ENCODE data around the gene FARS2. TPM values are rescaled to one million over a fixed set of nuclear protein-coding genes. Genes with fewer than 3 reads are reported as not detected.
"Not testable (repeated sequence)": the region's sequence is repeated elsewhere in the genome, so short reads cannot be mapped to it uniquely, and the experiment has no call there.

FARS2 gene
- polyA plus RNA-seq, 1 donor: 18.7 TPM

DNA sequence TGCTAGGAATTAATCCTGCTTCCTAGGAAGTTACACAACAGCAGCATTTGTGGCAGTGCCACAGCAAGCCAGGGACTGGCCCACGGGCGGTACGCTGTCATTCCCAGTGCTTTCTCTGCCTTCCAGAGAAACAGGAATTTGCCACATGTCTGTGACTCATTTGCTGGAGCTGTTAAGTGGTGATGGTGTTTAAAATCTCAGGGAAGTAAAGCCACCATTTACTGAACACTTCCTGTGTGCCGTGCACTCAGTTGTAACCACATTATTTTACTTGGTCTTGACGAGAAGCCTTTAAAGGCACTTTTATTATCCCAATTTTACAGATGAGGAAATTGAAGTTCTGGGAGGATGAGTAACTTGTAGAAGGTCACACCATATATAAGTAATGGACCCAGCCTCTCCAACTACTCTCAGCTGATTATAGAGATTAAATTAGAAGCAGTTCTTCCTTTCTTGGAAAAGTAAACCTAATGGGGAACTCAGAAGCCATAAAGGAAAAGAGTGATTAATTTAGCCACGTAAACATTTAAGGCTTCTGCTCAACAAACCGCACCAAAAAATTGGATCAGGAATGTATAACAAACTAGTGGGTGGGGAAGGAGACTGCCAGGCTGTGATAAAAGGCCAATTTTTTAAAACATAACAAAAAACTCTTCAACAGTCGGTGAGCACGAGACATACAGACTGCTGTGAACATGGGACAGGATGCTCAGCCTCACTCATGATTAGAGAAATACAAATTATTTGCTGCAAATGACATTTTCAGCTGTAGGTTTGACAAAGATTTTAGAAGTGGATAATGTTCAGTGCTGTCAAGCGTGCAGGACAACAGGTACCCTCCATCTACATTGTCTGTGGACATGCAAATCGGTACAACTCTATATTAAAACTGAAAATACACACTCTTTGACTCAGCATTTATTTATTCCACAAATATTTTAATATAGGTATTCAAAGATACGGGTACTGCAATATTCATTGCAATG, 434.2 kb downstream of the FARS2 start:
- DNase-seq: no peak

DNA sequence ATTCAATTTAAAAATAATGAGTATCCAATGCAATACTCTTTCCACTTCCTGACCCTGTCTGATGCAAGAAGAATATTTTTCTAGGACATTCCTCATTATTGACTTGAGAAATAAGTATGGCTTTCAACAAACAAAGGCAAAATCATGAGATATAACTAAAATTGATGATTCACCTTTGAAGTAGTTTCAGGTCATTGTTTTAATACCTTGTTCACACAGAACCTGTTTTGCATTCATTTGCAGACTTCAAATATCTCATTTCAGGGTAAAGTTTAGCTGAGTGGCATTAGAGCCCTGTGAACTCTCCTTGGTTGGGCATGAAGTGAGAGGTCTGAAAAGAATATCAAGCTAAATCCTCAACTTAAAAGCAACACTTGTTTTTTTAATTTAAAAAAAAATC, 436.2 kb downstream of the FARS2 start:
- no peak for DNase-seq

DNA sequence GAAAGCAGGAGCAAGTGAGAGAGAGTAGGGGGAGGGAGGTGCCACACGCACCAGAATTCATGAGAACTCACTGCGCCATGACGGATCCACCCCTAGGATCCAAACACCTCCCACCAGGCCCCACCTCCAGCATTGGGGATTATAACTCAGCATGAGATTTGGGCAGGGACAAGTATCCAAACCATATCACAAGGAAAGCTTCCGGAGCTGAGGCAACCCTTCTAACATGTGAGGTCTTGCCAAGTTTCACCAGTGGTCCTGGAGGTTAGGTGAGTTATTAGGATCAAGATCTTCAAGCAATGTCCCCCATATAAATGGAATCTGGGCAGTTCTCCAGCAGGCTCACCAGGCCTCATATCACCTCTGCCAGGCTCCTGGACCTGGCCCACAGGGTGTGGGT, 437.0 kb downstream of the FARS2 start:
- DNase-seq: no peak

DNA sequence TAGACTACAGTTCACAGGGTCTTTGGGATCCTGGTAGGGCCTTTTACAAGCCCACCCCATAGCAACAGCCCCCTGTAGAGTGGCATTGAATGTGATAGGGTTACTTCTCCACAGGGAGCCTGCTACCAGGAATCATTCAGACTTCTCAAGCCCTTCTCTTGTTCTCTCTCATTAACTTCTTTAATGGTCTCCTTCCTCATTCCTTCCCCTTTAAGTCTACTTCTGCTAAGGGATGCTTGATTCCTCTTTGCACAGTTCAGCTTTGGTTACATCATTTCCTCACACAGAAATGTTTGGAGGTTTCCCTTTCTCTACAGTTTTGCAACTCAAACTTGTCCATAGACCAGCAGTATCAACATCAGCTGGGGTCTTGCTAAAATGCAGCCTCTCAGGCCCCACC, 437.8 kb downstream of the FARS2 start:
- DNase-seq: not testable (repeated sequence)

DNA sequence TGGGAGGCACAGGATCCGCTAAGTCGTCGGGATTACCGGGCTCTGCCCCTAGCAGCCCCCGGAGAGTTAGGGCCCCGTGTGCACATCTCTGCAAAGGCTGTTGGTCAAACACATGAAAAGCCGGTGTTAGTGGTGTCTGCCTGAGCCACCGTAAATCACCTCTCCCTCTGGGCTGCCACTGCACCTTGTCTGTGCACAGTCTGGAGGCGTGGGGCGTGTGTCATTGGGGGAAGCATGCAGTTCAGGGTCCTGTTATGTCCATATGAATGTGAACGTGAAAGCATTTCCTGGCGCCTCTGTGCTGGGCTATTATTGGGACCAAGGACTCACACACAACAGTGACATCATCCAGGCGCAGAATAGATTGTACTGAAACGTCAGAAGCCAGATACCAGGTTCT, 439.9 kb downstream of the FARS2 start:
- DNase-seq: no peak

DNA sequence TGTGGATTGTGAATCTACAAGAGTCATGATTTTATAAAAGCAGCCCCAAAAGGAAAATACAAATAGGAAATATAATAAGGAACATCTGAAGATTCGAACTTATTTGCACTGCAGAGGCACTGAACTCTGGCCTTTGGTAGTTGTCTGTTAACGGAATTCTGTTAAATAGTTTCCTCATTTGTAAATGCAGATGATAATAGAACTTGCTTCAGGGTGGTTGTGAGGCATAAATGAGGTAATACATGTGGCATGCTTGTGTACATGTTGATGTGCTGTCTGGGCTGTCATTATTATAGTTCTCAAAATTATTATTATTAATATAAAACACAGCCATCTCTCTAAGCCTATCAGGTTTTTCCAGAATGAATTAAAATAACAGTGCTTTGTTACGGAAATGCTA, 443.4 kb downstream of the FARS2 start:
- no peak for DNase-seq

DNA sequence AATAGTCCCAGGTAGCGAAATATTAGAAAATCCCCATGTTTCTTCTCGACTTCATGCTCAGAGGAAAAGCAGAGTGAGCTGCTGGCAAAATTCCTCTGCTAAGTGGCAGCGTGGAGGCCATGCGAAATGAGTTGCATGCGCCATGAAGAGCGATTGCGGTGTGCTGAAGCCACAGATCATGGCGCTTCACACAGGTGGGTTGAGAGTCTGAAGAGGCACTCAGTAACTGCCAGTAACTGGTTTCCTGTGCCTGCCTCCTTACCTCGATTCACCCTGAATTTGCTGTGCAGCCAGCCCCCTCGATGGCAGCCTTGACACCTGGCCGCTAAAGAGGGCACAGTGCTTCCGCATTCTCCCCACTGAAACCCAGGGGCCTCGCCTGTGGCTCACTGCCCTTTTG, 443.9 kb downstream of the FARS2 start:
- DNase-seq: no peak

DNA sequence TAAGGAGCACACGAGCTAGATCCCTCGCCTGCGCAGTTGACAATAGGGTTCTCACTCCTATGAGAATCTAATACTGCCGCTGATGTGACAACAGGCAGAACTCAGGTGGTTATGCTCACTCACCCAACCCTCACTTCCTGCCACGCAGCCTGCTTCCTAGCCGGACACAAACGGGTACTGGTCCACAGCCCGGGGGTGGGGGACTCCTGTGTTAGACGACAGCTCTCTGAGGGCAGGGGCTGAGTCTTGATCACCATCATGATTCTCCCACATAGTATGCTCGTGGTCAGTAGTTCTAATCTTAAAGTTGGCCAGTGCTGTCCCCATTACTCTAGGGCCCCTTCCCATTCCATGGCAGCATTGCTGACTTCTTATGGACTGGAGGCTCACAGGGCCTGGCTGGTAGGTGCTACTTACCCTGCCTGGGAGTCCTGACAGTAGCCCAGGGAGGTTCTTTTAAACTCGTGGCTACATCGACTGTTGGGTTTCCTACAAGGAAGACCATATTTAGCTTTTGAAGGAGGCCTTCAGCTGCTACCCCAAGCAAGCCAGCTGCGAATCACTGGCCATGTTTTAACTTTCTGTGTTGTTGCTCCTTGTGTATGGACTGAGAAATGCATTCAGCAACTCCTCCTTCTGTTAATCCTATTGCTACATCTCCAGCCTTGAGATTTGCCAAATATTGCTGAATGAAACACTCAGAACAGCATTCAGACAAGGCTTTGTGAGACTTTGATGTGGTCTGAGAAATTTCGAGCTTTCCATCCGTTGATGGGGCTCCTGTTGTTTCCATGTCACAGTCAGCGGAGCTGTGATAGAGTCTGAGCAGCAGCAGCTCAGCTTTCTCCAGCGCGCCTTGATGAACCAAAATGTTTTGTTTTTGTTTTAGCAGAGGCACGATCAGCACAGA, 445.1 kb downstream of the FARS2 start:
- no peak for DNase-seq

DNA sequence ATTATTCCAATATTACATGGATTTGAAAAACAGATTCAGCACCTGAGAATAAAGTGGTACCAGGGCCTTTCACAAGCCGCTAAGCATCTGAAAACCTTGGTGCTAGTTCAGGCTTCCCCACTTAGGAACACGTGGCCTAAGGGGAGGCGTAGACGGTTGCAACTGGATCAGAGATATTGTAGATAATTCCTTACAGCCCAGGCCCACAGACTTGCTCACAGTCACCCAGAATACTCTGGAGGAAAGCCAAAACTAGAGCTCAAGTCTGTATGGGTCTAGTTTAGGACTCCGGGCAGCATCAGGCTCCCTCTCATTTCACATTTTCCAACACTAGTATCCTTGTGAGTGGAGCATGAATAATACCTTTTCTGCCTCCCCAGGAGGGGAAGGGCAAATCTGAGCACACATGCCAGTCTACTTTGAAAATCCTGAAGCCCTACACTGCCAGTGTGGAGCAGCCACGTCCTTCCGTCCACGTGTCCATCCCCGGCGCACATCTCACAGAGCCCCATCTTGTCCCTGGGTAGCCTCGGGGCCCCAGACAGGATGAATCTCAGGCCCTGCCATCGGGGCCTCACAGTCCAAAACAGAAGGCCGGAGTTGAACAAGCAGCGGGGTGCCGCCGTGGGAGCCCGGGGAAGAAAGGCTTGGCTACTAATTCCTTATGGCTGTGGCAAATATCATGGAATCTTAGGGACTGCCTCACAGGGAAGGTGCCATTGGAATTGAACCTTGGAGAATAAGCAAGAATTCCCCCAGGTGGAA, 446.1 kb downstream of the FARS2 start:
- DNase-seq: no peak

DNA sequence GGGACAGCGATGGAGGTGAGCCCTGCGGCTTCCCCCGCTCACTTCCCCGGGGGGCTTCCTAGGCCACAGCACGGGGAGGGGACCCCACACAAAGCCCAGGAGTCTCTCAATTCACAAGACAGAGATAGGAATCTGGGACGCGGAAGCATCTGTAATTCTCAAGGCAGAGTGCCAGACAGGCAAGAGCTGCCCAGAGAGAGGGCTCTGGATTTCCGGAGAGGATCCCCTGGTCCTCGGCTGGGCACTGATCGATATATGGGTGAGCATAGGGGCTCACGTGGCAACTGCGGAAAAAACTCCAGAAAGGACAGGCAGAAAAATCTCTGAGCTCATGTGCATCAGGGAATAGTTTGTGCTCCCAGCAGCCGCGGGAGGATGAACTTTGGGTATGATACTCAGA, 449.2 kb downstream of the FARS2 start:
- no peak for DNase-seq

DNA sequence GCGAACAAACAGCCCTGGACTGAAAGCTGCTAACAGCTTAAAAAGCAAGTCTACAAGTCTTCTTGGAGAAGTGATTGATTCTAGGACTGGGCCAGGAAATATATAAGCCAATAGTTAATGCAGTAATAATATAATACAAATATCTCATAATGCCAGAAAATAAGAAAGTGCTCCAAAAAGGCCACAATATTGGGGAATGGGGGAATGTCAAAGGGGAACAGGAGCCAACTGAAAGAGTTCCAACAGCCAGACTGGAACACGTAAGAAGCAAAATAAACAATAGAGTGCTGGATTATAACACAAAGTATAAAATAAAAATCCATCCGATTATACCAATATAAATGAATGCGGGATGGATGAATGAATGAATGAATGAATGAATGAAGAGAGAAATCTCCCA, 449.6 kb downstream of the FARS2 start:
- no peak for DNase-seq

DNA sequence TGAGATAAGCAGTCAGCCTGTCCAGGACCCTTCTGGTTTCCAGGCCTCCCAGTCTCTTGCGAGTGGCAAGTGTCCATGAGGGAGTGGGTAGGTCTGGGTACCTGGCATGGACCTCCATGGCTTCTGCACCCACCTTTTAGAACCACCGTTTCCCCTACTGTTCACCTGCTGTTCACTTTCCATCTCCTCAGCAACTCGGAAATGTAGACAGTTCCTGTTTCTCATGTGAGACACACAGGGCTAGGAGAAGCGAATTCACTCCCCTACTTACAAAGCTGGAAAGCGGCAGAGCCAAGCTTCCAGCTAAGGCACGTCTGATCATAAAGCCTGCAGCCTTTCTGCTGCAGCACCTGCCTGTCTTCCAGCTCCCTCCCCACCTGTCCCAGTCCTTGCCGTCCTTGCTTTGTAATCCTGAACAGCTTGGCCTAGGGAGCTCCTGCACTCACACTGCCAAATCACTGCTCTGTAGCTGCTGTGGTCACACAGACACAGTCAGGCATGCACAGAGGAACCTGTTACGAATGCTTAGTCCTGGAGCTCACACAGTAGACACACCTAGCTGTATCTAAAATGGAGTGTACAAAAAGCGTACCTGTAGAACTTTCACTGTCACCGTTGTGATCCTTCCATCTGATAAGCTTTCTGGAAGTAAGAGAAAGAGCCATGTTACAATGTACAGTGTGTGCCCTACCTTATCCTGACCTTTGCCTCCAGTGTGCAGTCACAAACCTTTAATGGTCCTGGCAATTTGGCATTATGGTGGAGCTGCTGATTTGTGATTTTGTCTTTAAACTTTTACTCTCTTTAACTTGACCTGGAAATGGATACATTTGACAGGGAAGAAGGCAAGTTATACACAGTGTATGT, 451.3 kb downstream of the FARS2 start:
- no peak for DNase-seq

DNA sequence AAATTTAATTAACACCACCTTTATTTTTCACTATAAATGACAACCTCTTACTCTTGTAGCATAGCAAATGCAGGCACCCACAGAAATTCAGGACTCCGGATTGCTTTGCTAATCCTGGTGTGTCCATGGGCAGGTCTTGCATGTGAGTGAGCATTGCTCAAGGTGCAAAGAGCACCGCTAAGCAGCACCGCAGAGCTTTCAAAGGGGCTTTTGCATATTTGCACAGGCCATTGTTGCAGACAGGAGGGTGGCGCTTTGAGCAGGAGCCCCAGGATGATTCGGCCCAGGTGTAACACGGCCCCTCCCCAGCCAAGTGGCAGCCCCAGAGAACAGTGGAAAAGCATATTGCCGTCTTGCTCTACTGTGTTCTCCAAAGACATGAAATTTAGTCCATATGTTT, 452.2 kb downstream of the FARS2 start:
- no peak for DNase-seq

DNA sequence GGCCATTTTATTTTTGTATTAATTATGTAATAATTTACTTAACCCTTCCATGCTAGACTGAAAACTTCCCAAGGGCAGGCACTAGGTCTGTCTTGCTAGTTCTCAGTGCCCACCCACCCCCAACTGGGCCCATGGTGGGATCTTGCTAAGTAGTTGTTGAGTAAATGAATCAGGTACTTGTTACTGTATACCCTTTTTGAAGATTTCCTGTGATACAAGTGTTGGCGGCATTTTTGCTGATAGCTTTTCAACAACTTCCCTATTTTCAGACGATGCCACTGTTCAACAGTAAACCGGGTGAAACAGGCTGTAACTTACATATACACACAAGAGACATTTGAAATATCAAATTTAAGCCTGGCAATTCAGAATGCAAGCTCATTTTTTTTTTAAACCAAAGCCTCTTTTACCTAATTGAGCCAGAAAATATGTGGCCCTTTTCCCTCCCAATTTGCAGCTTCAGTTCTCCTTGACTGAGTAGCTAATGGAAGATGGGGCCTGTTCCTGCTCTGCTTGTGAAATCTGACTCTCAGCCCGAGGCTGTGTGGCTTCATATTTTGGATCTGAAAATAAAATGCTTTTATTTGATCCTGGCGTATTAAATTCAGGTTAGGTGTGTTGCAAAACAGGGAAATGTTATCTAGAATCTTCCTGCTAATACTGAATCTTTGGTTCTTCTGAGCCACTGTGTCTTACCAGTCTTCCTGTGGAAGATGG, 457.1 kb downstream of the FARS2 start:
- no peak for DNase-seq

DNA sequence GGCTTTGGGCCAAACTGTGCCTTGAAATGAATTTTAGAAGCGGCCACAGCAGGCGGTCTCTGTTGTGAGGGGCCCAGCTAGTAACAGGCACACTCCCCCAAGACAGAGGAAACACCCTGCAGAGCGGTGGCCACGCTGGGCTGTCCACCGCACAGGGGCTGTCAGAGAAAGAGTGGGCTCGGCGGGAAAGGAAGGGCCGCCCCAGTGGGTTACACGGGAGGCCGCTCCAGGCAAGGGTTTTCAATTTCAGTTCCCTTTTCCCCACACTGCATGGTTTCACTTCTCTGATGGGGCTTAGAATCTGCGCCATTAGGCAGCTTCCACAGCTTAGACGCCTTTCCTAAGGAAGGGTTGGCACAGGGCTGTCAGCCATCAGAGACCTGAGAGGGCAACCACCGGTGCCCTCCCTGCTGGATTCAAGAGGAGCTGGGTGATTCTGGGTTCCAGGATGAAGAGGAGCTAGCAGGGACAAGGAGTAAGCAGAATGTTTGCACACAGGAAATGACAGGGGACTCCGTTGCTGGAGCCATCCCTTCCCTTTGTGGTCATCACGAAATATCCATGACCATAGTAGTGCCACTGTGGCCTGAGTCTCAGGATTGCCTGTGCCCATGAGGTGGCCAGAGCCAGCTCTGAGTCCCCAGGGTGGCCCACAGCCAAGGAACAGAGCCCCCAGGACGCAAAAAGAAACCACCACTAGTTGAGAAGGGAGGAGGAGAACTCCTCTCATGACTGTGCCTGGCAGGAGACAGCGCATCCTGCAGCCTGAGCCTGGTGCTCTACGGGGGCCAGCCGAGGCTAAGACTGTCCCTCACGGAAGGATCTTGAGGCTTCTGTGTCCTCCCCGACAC, 462.8 kb downstream of the FARS2 start:
- no peak for DNase-seq

DNA sequence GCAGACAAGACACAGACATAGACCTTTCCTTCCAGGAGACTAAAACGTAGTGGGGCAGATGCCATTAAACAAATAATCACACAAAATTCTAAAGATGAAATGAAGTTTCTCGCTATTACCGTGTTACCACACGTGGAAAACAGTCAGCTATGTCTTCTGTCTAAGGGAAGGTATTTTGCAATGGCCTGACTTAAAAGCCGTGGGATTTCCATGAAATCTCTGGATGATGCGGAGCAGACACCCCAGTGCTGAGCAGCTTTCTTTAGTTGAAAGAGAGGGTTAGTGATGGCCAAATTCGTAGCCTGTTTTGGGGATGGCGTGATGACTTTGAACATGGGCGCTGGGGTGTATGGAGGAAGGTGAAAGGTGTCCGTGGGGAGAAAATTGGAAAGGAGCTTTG, 463.6 kb downstream of the FARS2 start:
- DNase-seq: no peak

DNA sequence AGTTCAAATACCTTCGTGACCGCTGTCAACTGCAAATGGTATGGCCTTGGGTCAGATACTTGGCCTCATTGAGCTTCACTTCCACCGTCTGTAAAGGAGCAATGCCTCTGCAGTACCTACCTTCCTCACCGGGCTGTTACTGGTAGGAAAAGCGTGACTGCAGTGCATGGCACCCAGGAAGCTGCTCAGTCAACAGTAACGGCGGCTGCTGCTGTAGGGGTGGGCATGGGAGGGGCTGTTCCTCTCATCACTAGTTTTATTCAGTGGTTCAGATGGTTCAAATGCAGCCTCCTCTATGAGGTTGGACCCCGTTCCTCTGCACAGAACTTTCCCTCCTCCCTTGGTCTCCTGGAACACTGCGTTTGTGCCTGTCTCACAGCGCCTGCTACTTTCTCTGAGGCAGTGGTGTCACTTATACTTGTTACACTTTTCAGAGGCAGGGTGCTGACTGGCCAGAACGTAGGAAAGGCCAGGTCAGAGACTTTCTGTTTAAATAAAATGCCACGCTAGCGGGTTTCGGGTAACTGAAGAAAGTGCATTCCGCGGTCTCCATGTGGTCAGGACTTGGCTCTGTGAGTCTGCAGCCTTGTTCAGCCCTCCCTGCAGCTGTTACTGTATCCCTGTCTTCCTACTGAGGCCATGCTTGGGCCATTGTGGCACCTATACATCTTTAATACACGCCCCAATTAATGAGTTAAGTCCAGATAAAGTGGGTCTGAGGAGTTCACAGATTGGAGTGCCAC, 465.8 kb downstream of the FARS2 start:
- no peak for DNase-seq

DNA sequence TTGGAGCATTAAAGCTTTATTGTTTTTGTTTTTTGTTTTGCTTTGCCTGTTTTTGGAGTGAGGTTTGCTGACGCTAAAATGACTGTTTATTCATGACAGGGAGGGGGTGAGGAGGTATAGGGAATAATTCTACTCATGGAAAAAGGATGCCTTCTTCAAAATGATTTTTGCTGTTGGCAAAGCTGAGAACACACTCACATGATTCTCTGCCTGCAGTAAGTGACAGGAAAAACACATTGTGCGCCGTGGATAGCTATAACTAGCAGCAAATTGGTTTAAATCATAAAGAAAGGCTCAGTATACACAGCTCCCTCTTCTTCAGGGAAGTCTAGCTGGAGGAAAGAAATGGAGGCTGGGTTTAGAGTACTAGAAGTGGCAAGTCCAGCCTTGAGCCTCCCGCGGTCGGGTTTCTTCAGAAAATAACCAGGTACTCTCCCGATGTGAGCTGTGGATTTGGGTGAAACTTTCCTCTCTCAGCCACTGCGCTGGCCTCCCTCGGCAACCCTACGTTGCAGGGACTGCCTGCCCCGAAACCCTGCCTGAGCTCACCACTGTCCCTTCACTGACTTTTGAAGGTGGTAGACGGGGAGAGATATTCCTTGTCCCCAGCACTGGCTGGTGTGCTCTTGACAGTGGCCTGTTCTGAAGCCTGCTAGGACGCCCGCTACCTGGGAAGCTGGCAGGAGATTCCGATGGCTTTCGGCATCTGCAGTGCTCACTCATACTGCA, 467.2 kb downstream of the FARS2 start:
- DNase-seq: no peak

Measured in left kidney (tissue), 2 donors.